Measurements from ENCODE around the gene OTOS.

The OTOS gene

GRCh38 chr2:240121190-240121589, 19.3 kb downstream of the OTOS start:
- DNase-seq (ENCODE audit: low spot score) = no peak

GRCh38 chr2:240114233-240114632, 26.2 kb downstream of the OTOS start:
- no peak for DNase-seq (ENCODE audit: low spot score)

GRCh38 chr2:240112914-240113690, 27.4 kb downstream of the OTOS start:
- DNase-seq (ENCODE audit: low spot score) = no peak

GRCh38 chr2:240111253-240111652, 29.2 kb downstream of the OTOS start:
- no peak for DNase-seq (ENCODE audit: low spot score)

GRCh38 chr2:240109386-240109785, 31.1 kb downstream of the OTOS start:
- DNase-seq (ENCODE audit: low spot score) = no peak

- DNase-seq (ENCODE audit: low spot score) = no peak
Observed at GRCh38 chr2:240107477-240107796, 33.0 kb downstream of the OTOS start.

GRCh38 chr2:240106765-240107476, 33.5 kb downstream of the OTOS start:
- DNase-seq (ENCODE audit: low spot score) = no peak

GRCh38 chr2:240105982-240106381, 34.5 kb downstream of the OTOS start:
- no peak for DNase-seq (ENCODE audit: low spot score)

- no peak for DNase-seq (ENCODE audit: low spot score)
Observed at GRCh38 chr2:240103136-240103535, 37.3 kb downstream of the OTOS start.

GRCh38 chr2:240098349-240098748, 42.1 kb downstream of the OTOS start:
- no peak for DNase-seq (ENCODE audit: low spot score)

- no peak for DNase-seq (ENCODE audit: low spot score)
Observed at GRCh38 chr2:240095556-240096523, 44.6 kb downstream of the OTOS start.

- no peak for DNase-seq (ENCODE audit: low spot score)
Observed at GRCh38 chr2:240089306-240089705, 51.2 kb downstream of the OTOS start.

Data from globus pallidus (tissue), 1 donor.